HG03103 (cell line): ENCODE results near the gene RTN4RL2.
"Not testable (repeated sequence)": the region's sequence is repeated elsewhere in the genome, so short reads cannot be mapped to it uniquely, and the experiment has no call there.

Experiments
- ATAC-seq: cut with Tn5 transposase; IDR thresholded peaks from one replicate; pipeline ENCODE4 v1.9.1; 2021; ENCODE audit warnings: low read depth; ENCODE audit not compliant: unreplicated experiment

Gene RTN4RL2

GRCh38 chr11:57432149-57432561 lies 28.2 kb upstream of the RTN4RL2 start:
- ATAC-seq, result no peak

- no peak for ATAC-seq
These were observed 27.6 kb upstream of the RTN4RL2 start for GRCh38 chr11:57432714-57433163.

- ATAC-seq, result no peak
These were observed 25.4 kb upstream of the RTN4RL2 start for GRCh38 chr11:57434640-57435546.

GRCh38 chr11:57436031-57436430 lies 24.3 kb upstream of the RTN4RL2 start:
- ATAC-seq, result no peak

GRCh38 chr11:57438345-57439285 lies 21.7 kb upstream of the RTN4RL2 start:
- no peak for ATAC-seq

GRCh38 chr11:57439786-57440185 lies 20.5 kb upstream of the RTN4RL2 start:
- no peak for ATAC-seq

GRCh38 chr11:57440744-57441414 lies 19.4 kb upstream of the RTN4RL2 start:
- ATAC-seq, result no peak

GRCh38 chr11:57444362-57445121 lies 15.8 kb upstream of the RTN4RL2 start:
- no peak for ATAC-seq

GRCh38 chr11:57445122-57445394 lies 15.3 kb upstream of the RTN4RL2 start:
- not testable (repeated sequence) for ATAC-seq

- no peak for ATAC-seq
These were observed 14.3 kb upstream of the RTN4RL2 start for GRCh38 chr11:57446055-57446454.

GRCh38 chr11:57453543-57454177 lies 6.7 kb upstream of the RTN4RL2 start:
- no peak for ATAC-seq

- peak; percentile 51 for ATAC-seq
These were observed 3.2 kb upstream of the RTN4RL2 start for GRCh38 chr11:57456960-57457642.

GRCh38 chr11:57457643-57458023 lies 2.7 kb upstream of the RTN4RL2 start:
- ATAC-seq, result peak; percentile 19

GRCh38 chr11:57458060-57458409 lies 2.3 kb upstream of the RTN4RL2 start:
- ATAC-seq, result no peak

- no peak for ATAC-seq
These were observed 1.7 kb upstream of the RTN4RL2 start for GRCh38 chr11:57458410-57459163.

GRCh38 chr11:57459164-57460021 lies 935 bp upstream of the RTN4RL2 start:
- no peak for ATAC-seq
